HEK293 (cell line): ENCODE data around the gene MBD6.
A peak's percentile ranks its signal among the peaks of the same experiment; 100 is the strongest.

ENCODE experiments used
- REPIN1 ChIP-seq: fragments of 450-650 bp; formaldehyde crosslinking; IDR thresholded peaks from 2 replicates; pipeline ENCODE4 v1.5.1; 2017; ENCODE audit warnings: missing biosample characterization, missing genetic modification characterization, low read depth
- TRIM28 ChIP-seq: IDR thresholded peaks from 2 replicates; pipeline ENCODE4 v1.6.1; 2011; ENCODE audit warnings: low read length, control low read depth, borderline replicate concordance
- ZBTB17 ChIP-seq: fragments of 450-650 bp; formaldehyde crosslinking; IDR thresholded peaks from 2 replicates; pipeline ENCODE4 v1.5.1; 2016; ENCODE audit warnings: missing biosample characterization, missing genetic modification characterization
- ZBTB20 ChIP-seq: fragments of 450-650 bp; formaldehyde crosslinking; IDR thresholded peaks from 2 replicates; pipeline ENCODE4 v1.5.1; 2016; ENCODE audit warnings: missing biosample characterization, missing genetic modification characterization
- ZBTB21 ChIP-seq: fragments of 450-650 bp; formaldehyde crosslinking; IDR thresholded peaks from 2 replicates; pipeline ENCODE4 v1.5.1; 2017; ENCODE audit warnings: missing biosample characterization, missing genetic modification characterization
- ZBTB8A ChIP-seq: fragments of 450-650 bp; formaldehyde crosslinking; IDR thresholded peaks from 2 replicates; pipeline ENCODE4 v1.5.1; 2016; ENCODE audit warnings: missing biosample characterization, missing genetic modification characterization
- ZFP37 ChIP-seq: fragments of 450-650 bp; formaldehyde crosslinking; IDR thresholded peaks from 2 replicates; pipeline ENCODE4 v1.5.1; 2016; ENCODE audit warnings: missing biosample characterization, missing genetic modification characterization
- ZNF112 ChIP-seq: fragments of 450-650 bp; formaldehyde crosslinking; IDR thresholded peaks from 2 replicates; pipeline ENCODE4 v1.5.0; 2017; ENCODE audit warnings: missing biosample characterization, missing genetic modification characterization
- ZNF138 ChIP-seq: fragments of 450-650 bp; formaldehyde crosslinking; IDR thresholded peaks from 2 replicates; pipeline ENCODE4 v1.5.1; 2016; ENCODE audit warnings: missing biosample characterization, missing genetic modification characterization, borderline replicate concordance
- ZNF19 ChIP-seq: fragments of 450-650 bp; formaldehyde crosslinking; IDR thresholded peaks from 2 replicates; pipeline ENCODE4; 2016; ENCODE audit warnings: missing biosample characterization, missing genetic modification characterization, low read depth
- ZNF302 ChIP-seq: fragments of 450-650 bp; formaldehyde crosslinking; IDR thresholded peaks from 2 replicates; pipeline ENCODE4 v1.5.1; 2016; ENCODE audit warnings: missing biosample characterization, missing genetic modification characterization, low read depth
- ZNF341 ChIP-seq: fragments of 450-650 bp; formaldehyde crosslinking; IDR thresholded peaks from 2 replicates; pipeline ENCODE4; 2016; ENCODE audit warnings: low read depth, missing biosample characterization, missing genetic modification characterization
- ZNF366 ChIP-seq: fragments of 450-650 bp; formaldehyde crosslinking; conservative IDR thresholded peaks from 2 replicates; pipeline ENCODE4 v1.5.1; 2016; ENCODE audit warnings: missing biosample characterization, missing genetic modification characterization
- ZNF394 ChIP-seq: fragments of 450-650 bp; formaldehyde crosslinking; IDR thresholded peaks from 2 replicates; pipeline ENCODE4 v1.5.1; 2016; ENCODE audit warnings: missing biosample characterization, missing genetic modification characterization, mild to moderate bottlenecking, moderate library complexity, borderline replicate concordance
- ZNF416 ChIP-seq: fragments of 450-650 bp; formaldehyde crosslinking; IDR thresholded peaks from 2 replicates; pipeline ENCODE4 v1.5.1; 2016; ENCODE audit warnings: missing biosample characterization, missing genetic modification characterization
- ZNF426 ChIP-seq: fragments of 450-650 bp; formaldehyde crosslinking; IDR thresholded peaks from 2 replicates; pipeline ENCODE4 v1.5.1; 2017; ENCODE audit warnings: missing biosample characterization, missing genetic modification characterization, mild to moderate bottlenecking, inconsistent platforms, moderate library complexity
- ZNF514 ChIP-seq: fragments of 450-650 bp; formaldehyde crosslinking; IDR thresholded peaks from 2 replicates; pipeline ENCODE4 v1.5.1; 2016; ENCODE audit warnings: missing biosample characterization, missing genetic modification characterization
- ZNF529 ChIP-seq: fragments of 450-650 bp; formaldehyde crosslinking; IDR thresholded peaks from 2 replicates; pipeline ENCODE4 v1.5.1; 2017; ENCODE audit warnings: missing genetic modification characterization, missing biosample characterization; ENCODE audit not compliant: insufficient replicate concordance
- ZNF624 ChIP-seq: fragments of 450-650 bp; formaldehyde crosslinking; IDR thresholded peaks from 2 replicates; pipeline ENCODE4 v1.5.1; 2017; ENCODE audit warnings: missing biosample characterization, missing genetic modification characterization
- ZNF658 ChIP-seq: fragments of 450-650 bp; formaldehyde crosslinking; IDR thresholded peaks from 2 replicates; pipeline ENCODE4; 2016; ENCODE audit warnings: missing biosample characterization, missing genetic modification characterization
- ZNF701 ChIP-seq: fragments of 450-650 bp; formaldehyde crosslinking; IDR thresholded peaks from 2 replicates; pipeline ENCODE4 v1.5.1; 2016; ENCODE audit warnings: missing biosample characterization, missing genetic modification characterization
- ZNF776 ChIP-seq: fragments of 450-650 bp; formaldehyde crosslinking; IDR thresholded peaks from 2 replicates; pipeline ENCODE4 v1.5.0; 2017; ENCODE audit warnings: missing biosample characterization, missing genetic modification characterization, borderline replicate concordance
- ZSCAN18 ChIP-seq: fragments of 450-650 bp; formaldehyde crosslinking; IDR thresholded peaks from 2 replicates; pipeline ENCODE4 v1.5.1; 2016; ENCODE audit warnings: missing biosample characterization, missing genetic modification characterization
- ZSCAN23 ChIP-seq: fragments of 450-650 bp; formaldehyde crosslinking; IDR thresholded peaks from 2 replicates; pipeline ENCODE4 v1.5.1; 2016; ENCODE audit warnings: missing biosample characterization, missing genetic modification characterization
- TF ChIP-seq, protein P1 (sequence below): fragments of 450-650 bp; formaldehyde crosslinking; IDR thresholded peaks from 2 replicates; pipeline ENCODE4 v1.5.1; 2016; ENCODE audit warnings: missing biosample characterization, missing genetic modification characterization
- TF ChIP-seq, protein P2 (sequence below): fragments of 450-650 bp; formaldehyde crosslinking; conservative IDR thresholded peaks from 2 replicates; pipeline ENCODE4 v1.5.1; 2016; ENCODE audit warnings: low read depth, missing biosample characterization, missing genetic modification characterization
- TF ChIP-seq, protein P3 (sequence below): fragments of 450-650 bp; formaldehyde crosslinking; IDR thresholded peaks from 2 replicates; pipeline ENCODE4 v1.5.1; 2016; ENCODE audit warnings: missing biosample characterization, missing genetic modification characterization
- TF ChIP-seq, protein P4 (sequence below): fragments of 450-650 bp; formaldehyde crosslinking; IDR thresholded peaks from 2 replicates; pipeline ENCODE4 v1.5.1; 2016; ENCODE audit warnings: missing biosample characterization, missing genetic modification characterization
- TF ChIP-seq, protein P5 (sequence below): fragments of 450-650 bp; formaldehyde crosslinking; IDR thresholded peaks from 2 replicates; pipeline ENCODE4 v1.5.1; 2016; ENCODE audit warnings: missing biosample characterization, missing genetic modification characterization, low read depth

Gene MBD6

GRCh38 chr12:57487597-57488401 lies 34.8 kb upstream of the MBD6 start, which contains the start of gene MARS1 (continued):
- no peak for TF ChIP-seq ZNF776 (tag by site-specific recombination)
- no peak for TF ChIP-seq ZNF426
- TF ChIP-seq ZSCAN23: no peak
- no peak for TF ChIP-seq ZNF416 (tag by site-specific recombination)
- no peak for TF ChIP-seq TRIM28
- TF ChIP-seq ZBTB20 (tag by site-specific recombination): peak; percentile 38; the same call in 1 of the 2 replicates
- no peak for TF ChIP-seq ZNF302 (tag by site-specific recombination)
- TF ChIP-seq ZFP37 (tag by site-specific recombination): no peak
- peak; percentile 89 for TF ChIP-seq ZBTB17 (tag by site-specific recombination)
- TF ChIP-seq ZNF366 (tag by site-specific recombination): no peak
- TF ChIP-seq ZNF138 (tag by site-specific recombination): no peak
- no peak for TF ChIP-seq ZNF19 (tag by site-specific recombination)
- no peak for TF ChIP-seq REPIN1 (tag by site-specific recombination)
- TF ChIP-seq, protein P1, sequence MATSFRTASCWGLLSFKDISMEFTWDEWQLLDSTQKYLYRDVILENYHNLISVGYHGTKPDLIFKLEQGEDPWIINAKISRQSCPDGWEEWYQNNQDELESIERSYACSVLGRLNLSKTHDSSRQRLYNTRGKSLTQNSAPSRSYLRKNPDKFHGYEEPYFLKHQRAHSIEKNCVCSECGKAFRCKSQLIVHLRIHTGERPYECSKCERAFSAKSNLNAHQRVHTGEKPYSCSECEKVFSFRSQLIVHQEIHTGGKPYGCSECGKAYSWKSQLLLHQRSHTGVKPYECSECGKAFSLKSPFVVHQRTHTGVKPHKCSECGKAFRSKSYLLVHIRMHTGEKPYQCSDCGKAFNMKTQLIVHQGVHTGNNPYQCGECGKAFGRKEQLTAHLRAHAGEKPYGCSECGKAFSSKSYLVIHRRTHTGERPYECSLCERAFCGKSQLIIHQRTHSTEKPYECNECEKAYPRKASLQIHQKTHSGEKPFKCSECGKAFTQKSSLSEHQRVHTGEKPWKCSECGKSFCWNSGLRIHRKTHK (tag by site-specific recombination): no peak
- TF ChIP-seq ZNF514: no peak
- TF ChIP-seq, protein P2, sequence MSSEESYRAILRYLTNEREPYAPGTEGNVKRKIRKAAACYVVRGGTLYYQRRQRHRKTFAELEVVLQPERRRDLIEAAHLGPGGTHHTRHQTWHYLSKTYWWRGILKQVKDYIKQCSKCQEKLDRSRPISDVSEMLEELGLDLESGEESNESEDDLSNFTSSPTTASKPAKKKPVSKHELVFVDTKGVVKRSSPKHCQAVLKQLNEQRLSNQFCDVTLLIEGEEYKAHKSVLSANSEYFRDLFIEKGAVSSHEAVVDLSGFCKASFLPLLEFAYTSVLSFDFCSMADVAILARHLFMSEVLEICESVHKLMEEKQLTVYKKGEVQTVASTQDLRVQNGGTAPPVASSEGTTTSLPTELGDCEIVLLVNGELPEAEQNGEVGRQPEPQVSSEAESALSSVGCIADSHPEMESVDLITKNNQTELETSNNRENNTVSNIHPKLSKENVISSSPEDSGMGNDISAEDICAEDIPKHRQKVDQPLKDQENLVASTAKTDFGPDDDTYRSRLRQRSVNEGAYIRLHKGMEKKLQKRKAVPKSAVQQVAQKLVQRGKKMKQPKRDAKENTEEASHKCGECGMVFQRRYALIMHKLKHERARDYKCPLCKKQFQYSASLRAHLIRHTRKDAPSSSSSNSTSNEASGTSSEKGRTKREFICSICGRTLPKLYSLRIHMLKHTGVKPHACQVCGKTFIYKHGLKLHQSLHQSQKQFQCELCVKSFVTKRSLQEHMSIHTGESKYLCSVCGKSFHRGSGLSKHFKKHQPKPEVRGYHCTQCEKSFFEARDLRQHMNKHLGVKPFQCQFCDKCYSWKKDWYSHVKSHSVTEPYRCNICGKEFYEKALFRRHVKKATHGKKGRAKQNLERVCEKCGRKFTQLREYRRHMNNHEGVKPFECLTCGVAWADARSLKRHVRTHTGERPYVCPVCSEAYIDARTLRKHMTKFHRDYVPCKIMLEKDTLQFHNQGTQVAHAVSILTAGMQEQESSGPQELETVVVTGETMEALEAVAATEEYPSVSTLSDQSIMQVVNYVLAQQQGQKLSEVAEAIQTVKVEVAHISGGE: peak; percentile 88
- TF ChIP-seq ZNF394: peak; percentile 20
- no peak for TF ChIP-seq ZSCAN18 (tag by site-specific recombination)
- TF ChIP-seq ZNF624 (tag by site-specific recombination): no peak
- TF ChIP-seq, protein P3, sequence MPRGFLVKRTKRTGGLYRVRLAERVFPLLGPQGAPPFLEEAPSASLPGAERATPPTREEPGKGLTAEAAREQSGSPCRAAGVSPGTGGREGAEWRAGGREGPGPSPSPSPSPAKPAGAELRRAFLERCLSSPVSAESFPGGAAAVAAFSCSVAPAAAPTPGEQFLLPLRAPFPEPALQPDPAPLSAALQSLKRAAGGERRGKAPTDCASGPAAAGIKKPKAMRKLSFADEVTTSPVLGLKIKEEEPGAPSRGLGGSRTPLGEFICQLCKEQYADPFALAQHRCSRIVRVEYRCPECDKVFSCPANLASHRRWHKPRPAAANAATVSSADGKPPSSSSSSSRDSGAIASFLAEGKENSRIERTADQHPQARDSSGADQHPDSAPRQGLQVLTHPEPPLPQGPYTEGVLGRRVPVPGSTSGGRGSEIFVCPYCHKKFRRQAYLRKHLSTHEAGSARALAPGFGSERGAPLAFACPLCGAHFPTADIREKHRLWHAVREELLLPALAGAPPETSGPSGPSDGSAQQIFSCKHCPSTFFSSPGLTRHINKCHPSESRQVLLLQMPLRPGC (tag by site-specific recombination): no peak; the same call in 1 of the 2 replicates
- TF ChIP-seq ZNF701: 0 out of 2 replicates have a peak, but pooled peaks have one; percentile 23
- TF ChIP-seq ZNF341: peak; percentile 82
- TF ChIP-seq ZBTB8A (tag by site-specific recombination): peak; percentile 59; the same call in 1 of the 2 replicates
- TF ChIP-seq, protein P4, sequence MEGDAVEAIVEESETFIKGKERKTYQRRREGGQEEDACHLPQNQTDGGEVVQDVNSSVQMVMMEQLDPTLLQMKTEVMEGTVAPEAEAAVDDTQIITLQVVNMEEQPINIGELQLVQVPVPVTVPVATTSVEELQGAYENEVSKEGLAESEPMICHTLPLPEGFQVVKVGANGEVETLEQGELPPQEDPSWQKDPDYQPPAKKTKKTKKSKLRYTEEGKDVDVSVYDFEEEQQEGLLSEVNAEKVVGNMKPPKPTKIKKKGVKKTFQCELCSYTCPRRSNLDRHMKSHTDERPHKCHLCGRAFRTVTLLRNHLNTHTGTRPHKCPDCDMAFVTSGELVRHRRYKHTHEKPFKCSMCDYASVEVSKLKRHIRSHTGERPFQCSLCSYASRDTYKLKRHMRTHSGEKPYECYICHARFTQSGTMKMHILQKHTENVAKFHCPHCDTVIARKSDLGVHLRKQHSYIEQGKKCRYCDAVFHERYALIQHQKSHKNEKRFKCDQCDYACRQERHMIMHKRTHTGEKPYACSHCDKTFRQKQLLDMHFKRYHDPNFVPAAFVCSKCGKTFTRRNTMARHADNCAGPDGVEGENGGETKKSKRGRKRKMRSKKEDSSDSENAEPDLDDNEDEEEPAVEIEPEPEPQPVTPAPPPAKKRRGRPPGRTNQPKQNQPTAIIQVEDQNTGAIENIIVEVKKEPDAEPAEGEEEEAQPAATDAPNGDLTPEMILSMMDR (tag by site-specific recombination): peak; percentile 60
- TF ChIP-seq ZBTB21 (tag by site-specific recombination): 0 out of 2 replicates have a peak, but pooled peaks have one; percentile 18
- TF ChIP-seq, protein P5, sequence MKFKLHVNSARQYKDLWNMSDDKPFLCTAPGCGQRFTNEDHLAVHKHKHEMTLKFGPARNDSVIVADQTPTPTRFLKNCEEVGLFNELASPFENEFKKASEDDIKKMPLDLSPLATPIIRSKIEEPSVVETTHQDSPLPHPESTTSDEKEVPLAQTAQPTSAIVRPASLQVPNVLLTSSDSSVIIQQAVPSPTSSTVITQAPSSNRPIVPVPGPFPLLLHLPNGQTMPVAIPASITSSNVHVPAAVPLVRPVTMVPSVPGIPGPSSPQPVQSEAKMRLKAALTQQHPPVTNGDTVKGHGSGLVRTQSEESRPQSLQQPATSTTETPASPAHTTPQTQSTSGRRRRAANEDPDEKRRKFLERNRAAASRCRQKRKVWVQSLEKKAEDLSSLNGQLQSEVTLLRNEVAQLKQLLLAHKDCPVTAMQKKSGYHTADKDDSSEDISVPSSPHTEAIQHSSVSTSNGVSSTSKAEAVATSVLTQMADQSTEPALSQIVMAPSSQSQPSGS (tag by site-specific recombination): no peak; the same call in 1 of the 2 replicates
- no peak for TF ChIP-seq ZNF112 (tag by site-specific recombination)
- TF ChIP-seq ZNF658 (tag by site-specific recombination): no peak
- TF ChIP-seq ZNF529 (tag by site-specific recombination): no peak
